ENCODE data around the gene HNRNPA3.
A peak's percentile ranks its signal among the peaks of the same experiment; 100 is the strongest.
"Not testable (repeated sequence)": the region's sequence is repeated elsewhere in the genome, so short reads cannot be mapped to it uniquely, and the experiment has no call there.

Gene HNRNPA3

GRCh38 chr2:177254433-177255226 lies 42.0 kb downstream of the HNRNPA3 start:
- no peak for DNase-seq (ENCODE audit: low read depth in 2 of 2)

- no peak for DNase-seq (ENCODE audit: low read depth in 2 of 2)
These were observed 42.6 kb downstream of the HNRNPA3 start for GRCh38 chr2:177255227-177255601.

GRCh38 chr2:177256026-177256425 lies 43.4 kb downstream of the HNRNPA3 start:
- DNase-seq (ENCODE audit: low read depth in 2 of 2), result no peak

- no peak for DNase-seq (ENCODE audit: low read depth in 2 of 2)
These were observed 44.1 kb downstream of the HNRNPA3 start for GRCh38 chr2:177256695-177257094.

GRCh38 chr2:177257471-177257870 lies 44.9 kb downstream of the HNRNPA3 start:
- DNase-seq (ENCODE audit: low read depth in 2 of 2), result no peak

- no peak for DNase-seq (ENCODE audit: low read depth in 2 of 2)
These were observed 45.5 kb downstream of the HNRNPA3 start for GRCh38 chr2:177258059-177258458.

GRCh38 chr2:177260379-177260778 lies 47.8 kb downstream of the HNRNPA3 start:
- no peak for DNase-seq (ENCODE audit: low read depth in 2 of 2)

GRCh38 chr2:177261116-177262060 lies 48.8 kb downstream of the HNRNPA3 start:
- DNase-seq (ENCODE audit: low read depth in 2 of 2), result no peak

- DNase-seq (ENCODE audit: low read depth in 2 of 2), result no peak
These were observed 49.5 kb downstream of the HNRNPA3 start for GRCh38 chr2:177262092-177262491.

- no peak for DNase-seq (ENCODE audit: low read depth in 2 of 2)
These were observed 50.4 kb downstream of the HNRNPA3 start for GRCh38 chr2:177262958-177263450.

GRCh38 chr2:177263451-177264208 lies 51.0 kb downstream of the HNRNPA3 start:
- DNase-seq (ENCODE audit: low read depth in 2 of 2), result peak; percentile 89

- peak in 1 of 2 donors; percentile 30 for DNase-seq (ENCODE audit: low read depth in 2 of 2)
These were observed 51.7 kb downstream of the HNRNPA3 start for GRCh38 chr2:177264209-177264692.

GRCh38 chr2:177264693-177265587 lies 52.3 kb downstream of the HNRNPA3 start, which contains the start of gene NFE2L2:
Gene NFE2L2, minus strand, starts transcription at chr2:177264727. Its CDS starts 151 bp downstream, at chr2:177264576.
- peak; percentile 94 to 95 for DNase-seq (ENCODE audit: low read depth in 2 of 2)

- DNase-seq (ENCODE audit: low read depth in 2 of 2), result no peak
These were observed 53.5 kb downstream of the HNRNPA3 start for GRCh38 chr2:177265824-177266817.

- DNase-seq (ENCODE audit: low read depth in 2 of 2), result not testable (repeated sequence)
These were observed 54.4 kb downstream of the HNRNPA3 start for GRCh38 chr2:177266955-177267354.

- no peak for DNase-seq (ENCODE audit: low read depth in 2 of 2)
These were observed 55.7 kb downstream of the HNRNPA3 start for GRCh38 chr2:177268187-177268871.

- no peak for DNase-seq (ENCODE audit: low read depth in 2 of 2)
These were observed 56.3 kb downstream of the HNRNPA3 start for GRCh38 chr2:177268901-177269300.

GRCh38 chr2:177270531-177270930 lies 57.9 kb downstream of the HNRNPA3 start:
- no peak for DNase-seq (ENCODE audit: low read depth in 2 of 2)
